PC-9 (cell line): ENCODE results near the gene TMEM117.

Experiments used
- EZH2 ChIP-seq: fragments of 200-600 bp; sonication (generic); IDR thresholded peaks from 2 replicates; pipeline ENCODE4 v1.8.0; 2017; ENCODE audit warnings: antibody characterized with exemption, low read depth
- TF ChIP-seq, protein P1 (sequence below): fragments of 200-600 bp; sonication (generic); conservative IDR thresholded peaks from 2 replicates; pipeline ENCODE4 v1.6.1; 2017; ENCODE audit warnings: mixed run types, antibody characterized with exemption, mild to moderate bottlenecking, moderate library complexity

- TF ChIP-seq EZH2, result no peak
- TF ChIP-seq, protein P1, sequence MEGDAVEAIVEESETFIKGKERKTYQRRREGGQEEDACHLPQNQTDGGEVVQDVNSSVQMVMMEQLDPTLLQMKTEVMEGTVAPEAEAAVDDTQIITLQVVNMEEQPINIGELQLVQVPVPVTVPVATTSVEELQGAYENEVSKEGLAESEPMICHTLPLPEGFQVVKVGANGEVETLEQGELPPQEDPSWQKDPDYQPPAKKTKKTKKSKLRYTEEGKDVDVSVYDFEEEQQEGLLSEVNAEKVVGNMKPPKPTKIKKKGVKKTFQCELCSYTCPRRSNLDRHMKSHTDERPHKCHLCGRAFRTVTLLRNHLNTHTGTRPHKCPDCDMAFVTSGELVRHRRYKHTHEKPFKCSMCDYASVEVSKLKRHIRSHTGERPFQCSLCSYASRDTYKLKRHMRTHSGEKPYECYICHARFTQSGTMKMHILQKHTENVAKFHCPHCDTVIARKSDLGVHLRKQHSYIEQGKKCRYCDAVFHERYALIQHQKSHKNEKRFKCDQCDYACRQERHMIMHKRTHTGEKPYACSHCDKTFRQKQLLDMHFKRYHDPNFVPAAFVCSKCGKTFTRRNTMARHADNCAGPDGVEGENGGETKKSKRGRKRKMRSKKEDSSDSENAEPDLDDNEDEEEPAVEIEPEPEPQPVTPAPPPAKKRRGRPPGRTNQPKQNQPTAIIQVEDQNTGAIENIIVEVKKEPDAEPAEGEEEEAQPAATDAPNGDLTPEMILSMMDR, result no peak
Observed at GRCh38 chr12:43979450-43979849, 143.6 kb downstream of the TMEM117 start.
